ENCODE results near the gene ERAS. TPM values are rescaled to one million over a fixed set of nuclear protein-coding genes. Genes with fewer than 3 reads are reported as not detected.

ERAS gene, protein sequence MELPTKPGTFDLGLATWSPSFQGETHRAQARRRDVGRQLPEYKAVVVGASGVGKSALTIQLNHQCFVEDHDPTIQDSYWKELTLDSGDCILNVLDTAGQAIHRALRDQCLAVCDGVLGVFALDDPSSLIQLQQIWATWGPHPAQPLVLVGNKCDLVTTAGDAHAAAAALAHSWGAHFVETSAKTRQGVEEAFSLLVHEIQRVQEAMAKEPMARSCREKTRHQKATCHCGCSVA
- not detected in 2 replicates for total RNA-seq

DNA sequence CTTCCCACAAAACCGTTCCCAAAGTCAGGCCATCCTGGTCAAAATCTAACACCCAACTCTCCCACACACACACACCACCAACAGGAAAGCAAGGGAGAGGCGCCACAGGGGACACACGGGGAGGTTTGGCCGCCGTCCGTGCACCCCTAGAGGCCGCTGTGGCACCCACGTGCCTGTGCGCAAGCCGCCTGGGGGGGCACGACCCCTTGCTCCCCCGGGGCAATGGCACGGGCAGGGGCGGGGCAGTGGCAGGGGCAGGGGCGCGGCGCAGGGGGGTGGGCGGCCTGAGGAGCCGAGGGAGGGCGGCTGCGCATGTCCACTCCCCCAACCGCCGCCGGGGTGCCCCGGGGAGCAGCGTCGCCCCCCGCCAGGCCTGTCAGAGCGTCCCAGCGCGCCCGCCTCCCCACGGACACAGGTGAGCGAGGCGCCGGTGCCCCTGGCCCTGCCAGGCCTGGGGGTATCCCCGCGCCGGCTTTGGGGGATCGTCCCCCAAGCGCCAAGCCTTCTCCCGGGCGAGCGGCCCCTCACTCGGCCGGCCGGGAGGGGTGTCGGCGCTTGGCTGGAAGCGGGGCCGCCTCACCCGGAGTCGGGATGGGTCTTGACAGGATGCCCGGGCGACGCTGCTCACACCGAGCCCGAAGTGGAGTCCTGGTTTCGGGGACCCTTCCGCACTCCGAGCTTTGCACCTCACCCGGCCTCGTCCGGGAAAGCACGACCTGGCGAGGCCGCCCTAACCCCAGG, at the start of gene ERAS:
Gene ERAS (plus strand): TSS at position 379 of the 741 bp plus-strand sequence. CDS start 2,611 bp downstream, outside the sequence.

DNA sequence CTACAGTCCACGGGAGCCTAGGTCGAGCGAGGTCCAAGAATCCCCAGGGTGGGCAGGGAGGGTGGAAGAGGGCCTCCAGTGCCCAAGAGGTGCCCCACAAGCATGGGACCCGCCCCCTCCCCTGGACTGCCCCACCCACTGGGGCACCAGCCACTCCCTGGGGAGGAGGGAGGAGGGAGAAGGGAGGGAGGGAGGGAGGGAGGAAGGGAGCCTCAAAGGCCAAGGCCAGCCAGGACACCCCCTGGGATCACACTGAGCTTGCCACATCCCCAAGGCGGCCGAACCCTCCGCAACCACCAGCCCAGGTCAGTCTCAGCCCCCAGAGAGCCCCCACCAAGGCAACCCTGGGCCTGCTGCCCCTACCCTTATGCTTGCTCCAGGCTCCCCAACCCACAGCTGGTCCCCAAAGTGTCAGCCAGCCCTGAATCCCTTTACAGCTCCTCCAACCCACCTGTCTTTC, 39.9 kb upstream of the ERAS start, which contains the start of gene GATA1:
Gene GATA1 (plus strand): TSS at position 250 of the 460 bp plus-strand sequence. CDS start 4,520 bp downstream, outside the sequence.

DNA sequence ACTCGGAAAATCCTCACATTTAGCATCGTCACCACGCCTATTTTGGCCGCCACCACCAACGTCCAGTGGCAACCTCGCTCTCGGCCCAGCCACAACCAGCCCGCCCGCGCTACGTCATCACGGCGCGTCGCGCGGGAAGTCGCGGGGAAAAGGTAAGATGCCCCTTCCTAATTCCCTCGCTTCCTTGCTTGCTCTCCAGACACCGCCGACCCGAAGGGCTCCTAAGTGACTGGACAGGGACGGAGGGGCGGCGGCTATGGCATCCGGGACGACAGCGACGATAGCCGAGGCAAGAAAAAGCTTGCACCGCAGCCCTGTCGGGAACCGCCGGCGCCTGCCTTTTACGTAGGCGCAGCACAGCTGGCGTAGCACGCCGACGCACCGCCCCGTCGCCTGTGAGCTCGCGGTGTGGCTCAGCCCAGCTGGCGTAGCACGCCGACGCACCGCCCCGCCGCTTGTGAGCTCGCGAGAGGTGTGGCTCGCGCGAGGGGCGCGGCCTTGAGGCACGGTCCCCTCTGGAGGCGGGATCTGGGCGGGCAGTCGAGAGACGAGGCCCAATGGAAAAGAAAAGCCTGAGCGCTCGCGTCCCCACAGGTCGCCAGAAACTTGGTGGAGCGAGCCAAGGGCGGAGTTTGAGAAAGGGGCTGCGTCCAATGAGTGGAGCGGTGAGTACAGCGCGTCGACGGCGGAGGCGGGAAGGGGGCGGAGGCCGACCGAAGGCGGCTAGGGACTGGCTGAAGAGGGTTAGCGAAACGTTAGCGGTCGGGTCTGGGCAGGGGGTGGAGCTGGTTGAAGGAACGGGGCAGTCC, 24.8 kb upstream of the ERAS start, which contains the start of gene HDAC6:
Gene HDAC6 (plus strand): TSS at position 788 of the 809 bp plus-strand sequence. CDS start 626 bp downstream, outside the sequence.

DNA sequence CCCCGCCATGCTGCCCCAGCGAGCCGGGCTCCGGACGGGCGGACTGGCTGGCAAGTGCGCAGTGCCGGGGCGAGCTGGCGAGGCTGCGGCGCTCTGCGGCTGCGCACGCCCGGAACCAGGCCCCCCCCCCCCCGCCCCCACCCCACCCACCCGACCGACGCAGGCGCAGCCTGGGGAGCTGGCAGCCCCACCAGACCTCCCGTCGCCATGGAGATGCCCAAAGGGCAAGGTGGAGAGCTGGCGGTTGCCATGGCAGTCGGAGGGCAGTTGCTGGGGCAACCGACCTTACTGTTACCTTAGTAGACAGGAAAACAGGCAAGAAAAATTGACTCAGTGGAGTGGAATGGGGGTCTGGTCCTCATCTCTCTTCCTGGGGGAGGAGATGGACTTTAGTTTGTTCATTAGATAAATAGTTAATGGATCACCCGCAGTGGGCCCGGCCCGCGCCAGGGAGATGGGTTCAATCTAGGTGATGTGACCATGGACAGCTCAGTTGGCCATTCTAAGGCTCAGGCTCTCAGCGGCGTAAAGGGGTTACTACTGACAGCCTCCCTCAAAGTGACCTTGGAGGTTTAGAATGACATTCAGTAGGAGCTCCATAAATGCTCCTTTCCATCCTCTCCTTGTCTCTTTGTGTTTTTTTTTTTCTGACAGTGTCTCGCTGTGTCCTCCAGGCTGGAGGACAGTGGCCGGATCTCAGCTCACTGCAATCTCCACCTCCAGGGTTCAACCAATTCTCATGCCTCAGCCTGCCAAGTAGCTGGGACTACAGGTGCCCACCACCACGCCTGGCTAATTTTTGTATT, 9.4 kb downstream of the ERAS start, which contains the start of gene PCSK1N:
Gene PCSK1N (minus strand): TSS at position 87 of the 806 bp plus-strand sequence. CDS start 78 bp downstream, at position 9.

Other genes with a start within 250 kb of the ERAS start
- gene WDR13, start 229.0 kb upstream of the ERAS start, total RNA-seq, result 103 and 147 TPM in 2 replicates
- gene WAS, start 142.7 kb upstream of the ERAS start, total RNA-seq, result 0.17 TPM in 1 of 2 replicates, not detected in the other
- gene SUV39H1, start 129.8 kb upstream of the ERAS start, total RNA-seq, result 2.3 and 8.3 TPM in 2 replicates
- gene GLOD5, start 64.8 kb upstream of the ERAS start, total RNA-seq, result not detected in 2 replicates
- not detected in 2 replicates for gene GATA1, start 39.9 kb upstream of the ERAS start, total RNA-seq
- gene HDAC6, start 24.4 kb upstream of the ERAS start, total RNA-seq, result 28.1 and 36.1 TPM in 2 replicates
- gene PCSK1N, start 9.1 kb downstream of the ERAS start, total RNA-seq, result 0.33 TPM in 1 of 2 replicates, not detected in the other
- 28.4 and 28.5 TPM in 2 replicates for gene TIMM17B, start 71.3 kb downstream of the ERAS start, total RNA-seq
- gene PQBP1, start 71.4 kb downstream of the ERAS start, total RNA-seq, result 50.8 and 62.5 TPM in 2 replicates
- gene SLC35A2, start 85.1 kb downstream of the ERAS start, total RNA-seq, result 13.2 and 16.4 TPM in 2 replicates
- 3.3 and 4.0 TPM in 2 replicates for gene PIM2, start 92.5 kb downstream of the ERAS start, total RNA-seq
- 37.5 and 47.6 TPM in 2 replicates for gene OTUD5, start 131.1 kb downstream of the ERAS start, total RNA-seq
- 1.9 and 4.3 TPM in 2 replicates for gene KCND1, start 145.3 kb downstream of the ERAS start, total RNA-seq
- 20.5 and 20.8 TPM in 2 replicates for gene GRIPAP1, start 175.8 kb downstream of the ERAS start, total RNA-seq
- gene TFE3, start 216.8 kb downstream of the ERAS start, total RNA-seq, result 45.1 and 66.0 TPM in 2 replicates
- gene CCDC120, start 232.5 kb downstream of the ERAS start, total RNA-seq, result 0.83 and 1.2 TPM in 2 replicates
- 14.6 and 15.3 TPM in 2 replicates for gene PRAF2, start 247.5 kb downstream of the ERAS start, total RNA-seq